A673 (cell line): ENCODE results near the gene MRGPRE. TPM values are rescaled to one million over a fixed set of nuclear protein-coding genes. Genes with fewer than 3 reads are reported as not detected.

Source experiments
- BruUV-seq: library from RNA; stranded (reverse); fragments of 400-500 nt; replicated peaks from 2 replicates; lab custom pipeline; 2021; lab: Mats Ljungman, UMichigan
- CTCF ChIA-PET: fragments of 300-600 bp; sonication (Branson Sonifier 250); formaldehyde crosslinking; loops from one replicate; lab custom pipeline; 2022; ENCODE audit warnings: antibody characterized with exemption; lab: Charles Lee
- POLR2A ChIA-PET: fragments of 300-600 bp; sonication (Branson Sonifier 250); formaldehyde crosslinking; loops from one replicate; lab custom pipeline; 2022; ENCODE audit warnings: antibody characterized with exemption; ENCODE audit not compliant: low non-redundant PET; lab: Charles Lee
- DNase-seq: peaks from one replicate; pipeline ENCODE4 v3.0.0-alpha.2; 2015; ENCODE audit warnings: low spot score
- H3K27ac ChIP-seq: fragments of 200-600 bp; sonication (generic); 2 replicates; pipeline ENCODE4 v1.5.1; 2016; ENCODE audit warnings: mixed run types, low read depth, mild to moderate bottlenecking, mixed read lengths, antibody characterized with exemption, low read length; ENCODE audit not compliant: poor library complexity, severe bottlenecking
- H3K27me3 ChIP-seq: fragments of 200-600 bp; sonication (generic); replicated peaks from 2 replicates; pipeline ENCODE4 v1.6.1; 2017; ENCODE audit warnings: mixed run types, low read depth, mild to moderate bottlenecking, mixed read lengths, antibody characterized with exemption, low read length; ENCODE audit not compliant: insufficient read depth, poor library complexity
- H3K36me3 ChIP-seq: fragments of 200-600 bp; sonication (generic); 2 replicates; pipeline ENCODE4 v1.6.1; 2016; ENCODE audit warnings: mixed run types, mild to moderate bottlenecking, mixed read lengths, antibody characterized with exemption, low read length; ENCODE audit not compliant: insufficient read depth, poor library complexity, severe bottlenecking
- H3K4me1 ChIP-seq: fragments of 200-600 bp; sonication (generic); 2 replicates; pipeline ENCODE4 v1.6.1; 2017; ENCODE audit warnings: mixed run types, mild to moderate bottlenecking, mixed read lengths, antibody characterized with exemption, low read length; ENCODE audit not compliant: insufficient read depth, poor library complexity, severe bottlenecking
- H3K4me3 ChIP-seq: fragments of 200-600 bp; sonication (generic); 2 replicates; pipeline ENCODE4 v1.5.1; 2016; ENCODE audit warnings: low read depth, mixed run types, mild to moderate bottlenecking, mixed read lengths, low read length; ENCODE audit not compliant: poor library complexity, severe bottlenecking
- H3K9me3 ChIP-seq: fragments of 200-600 bp; sonication (generic); 2 replicates; pipeline ENCODE4 v1.6.1; 2016; ENCODE audit warnings: mixed run types, low read depth, mild to moderate bottlenecking, mixed read lengths, antibody characterized with exemption, low read length; ENCODE audit not compliant: poor library complexity, severe bottlenecking
- EZH2 ChIP-seq: fragments of 200-600 bp; sonication (generic); IDR thresholded peaks from 2 replicates; pipeline ENCODE4 v1.6.1; 2017; ENCODE audit warnings: borderline replicate concordance, low read depth, mild to moderate bottlenecking, mixed read lengths, antibody characterized with exemption, low read length; ENCODE audit not compliant: poor library complexity, severe bottlenecking
- intact Hi-C: fragments of 100-400 bp; cut with micrococcal nuclease; formaldehyde crosslinking; loops from one replicate; pipeline ENCODE4 v1.10.0; 2022; ENCODE audit not compliant: unreplicated experiment
- total RNA-seq: library from RNA; stranded (reverse); gene quantifications from 2 replicates; pipeline ENCODE4 v1.2.3, GENCODE V29; 2021
- TF ChIP-seq, protein P1 (sequence below): fragments of 300-800, 200-600 bp; sonication (generic); conservative IDR thresholded peaks from 2 replicates; pipeline ENCODE4 v1.5.1; 2017; ENCODE audit warnings: low read depth, mild to moderate bottlenecking, antibody characterized with exemption, low read length, moderate library complexity, mixed read lengths

Gene MRGPRE
- total RNA-seq, 1 experiment from 2014 or later = not detected

DNA sequence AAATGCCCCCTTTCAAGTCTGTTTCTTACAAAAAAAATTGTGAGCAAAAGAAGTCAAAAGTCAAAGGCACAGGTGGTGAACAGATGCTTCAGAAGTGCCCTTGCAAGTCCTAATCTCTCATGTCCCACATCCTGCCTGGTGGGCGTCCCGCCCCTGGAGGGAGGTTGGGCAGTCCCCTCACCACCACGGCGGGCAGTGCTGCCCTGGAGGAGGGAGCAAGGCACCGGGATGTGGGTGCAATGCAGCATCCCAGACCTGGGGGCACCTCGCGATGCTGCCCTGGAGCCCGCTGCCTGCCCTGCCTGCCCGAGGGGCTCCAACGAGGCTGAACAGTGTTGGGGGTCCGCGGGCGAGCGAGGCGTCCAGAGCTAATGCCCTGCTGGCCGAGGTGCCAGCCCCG lies 29.5 kb downstream of the MRGPRE start:
- Histone ChIP-seq H3K27me3 (peaks cover 19% of the 10 kb centered on the region), H3K27ac (no peak overlapping the region), H3K4me1 (no peaks in the 10 kb centered on the region), H3K36me3 (no peaks in the 10 kb centered on the region), H3K4me3 (no peak overlapping the region), H3K9me3 (no peaks in the 10 kb centered on the region)
- TF ChIP-seq, protein P1, sequence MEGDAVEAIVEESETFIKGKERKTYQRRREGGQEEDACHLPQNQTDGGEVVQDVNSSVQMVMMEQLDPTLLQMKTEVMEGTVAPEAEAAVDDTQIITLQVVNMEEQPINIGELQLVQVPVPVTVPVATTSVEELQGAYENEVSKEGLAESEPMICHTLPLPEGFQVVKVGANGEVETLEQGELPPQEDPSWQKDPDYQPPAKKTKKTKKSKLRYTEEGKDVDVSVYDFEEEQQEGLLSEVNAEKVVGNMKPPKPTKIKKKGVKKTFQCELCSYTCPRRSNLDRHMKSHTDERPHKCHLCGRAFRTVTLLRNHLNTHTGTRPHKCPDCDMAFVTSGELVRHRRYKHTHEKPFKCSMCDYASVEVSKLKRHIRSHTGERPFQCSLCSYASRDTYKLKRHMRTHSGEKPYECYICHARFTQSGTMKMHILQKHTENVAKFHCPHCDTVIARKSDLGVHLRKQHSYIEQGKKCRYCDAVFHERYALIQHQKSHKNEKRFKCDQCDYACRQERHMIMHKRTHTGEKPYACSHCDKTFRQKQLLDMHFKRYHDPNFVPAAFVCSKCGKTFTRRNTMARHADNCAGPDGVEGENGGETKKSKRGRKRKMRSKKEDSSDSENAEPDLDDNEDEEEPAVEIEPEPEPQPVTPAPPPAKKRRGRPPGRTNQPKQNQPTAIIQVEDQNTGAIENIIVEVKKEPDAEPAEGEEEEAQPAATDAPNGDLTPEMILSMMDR = no peak
- no peak for TF ChIP-seq EZH2
- CTCF ChIA-PET = no interaction called here
- POLR2A ChIA-PET = no interaction called here
- no TSS peak for BruUV-seq
- intact Hi-C loops = no loop called here
- DNase-seq = no peak

DNA sequence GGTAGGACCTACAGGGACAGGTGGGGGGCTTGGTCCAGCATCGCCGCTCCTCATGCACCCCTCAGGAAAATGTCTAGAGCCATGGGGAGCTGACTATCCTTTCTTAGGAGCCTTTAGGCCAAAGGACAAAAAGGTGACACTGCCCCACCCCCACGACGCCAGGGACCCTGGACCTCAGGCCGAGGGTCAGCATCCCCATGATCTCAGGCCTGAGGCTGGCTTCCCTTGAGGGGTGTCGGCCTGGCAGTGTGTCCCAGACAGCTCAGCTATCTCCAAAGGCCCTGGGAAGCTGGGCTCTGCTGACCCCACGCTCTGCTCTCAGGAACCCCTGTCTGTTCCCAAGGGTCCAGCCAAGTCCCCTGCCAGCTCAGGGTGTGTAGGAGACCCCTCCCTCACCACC lies 29.9 kb downstream of the MRGPRE start:
- H3K27me3 ChIP-seq = peaks cover 19% of the 10 kb centered on the region
- no peak overlapping the region for H3K27ac ChIP-seq
- H3K36me3 ChIP-seq = no peaks in the 10 kb centered on the region
- no peaks in the 10 kb centered on the region for H3K4me1 ChIP-seq
- ChIA-PET POLR2A (no interaction called here), CTCF (interaction anchor here (0.6 kb wide), 1 partner anchor 16 kb away, joined by 4 read pairs; no protein-coding TSS in a partner anchor)
- intact Hi-C loops = no loop called here
- TF ChIP-seq, protein P1 = no peak
- no peak for TF ChIP-seq EZH2
- DNase-seq = no peak
- BruUV-seq = no TSS peak
- H3K4me3 ChIP-seq = no peak overlapping the region
- no peaks in the 10 kb centered on the region for H3K9me3 ChIP-seq

DNA sequence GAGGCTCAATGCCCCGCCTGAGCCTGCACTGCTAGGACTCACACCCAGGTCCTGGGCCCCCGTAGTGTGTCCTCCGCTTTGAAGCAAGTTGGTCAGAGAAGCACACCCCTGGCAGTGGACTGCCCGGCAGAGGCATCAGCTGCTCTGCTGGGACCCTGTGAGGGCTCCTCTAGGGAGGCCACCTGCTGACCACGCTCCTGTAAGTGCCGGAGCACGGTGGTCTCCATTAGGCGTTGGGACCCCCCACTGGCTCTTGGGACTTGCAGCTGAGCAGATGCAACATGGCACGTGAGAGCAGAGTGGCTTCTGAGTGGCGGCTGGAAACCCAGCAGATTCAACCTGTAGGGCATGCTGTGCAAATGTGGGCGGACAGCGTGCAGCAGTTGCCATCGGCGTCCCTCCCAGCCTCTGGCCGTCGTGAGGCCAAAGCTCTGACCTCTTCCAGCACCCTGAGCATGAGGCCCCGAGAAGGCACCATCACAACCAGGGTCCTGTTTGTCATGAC lies 30.5 kb downstream of the MRGPRE start:
- ChIA-PET POLR2A (no interaction called here), CTCF (interaction anchor here (0.6 kb wide), 1 partner anchor 15 kb away, joined by 4 read pairs; no protein-coding TSS in a partner anchor)
- Histone ChIP-seq H3K27me3 (peaks cover 19% of the 10 kb centered on the region), H3K9me3 (no peaks in the 10 kb centered on the region), H3K36me3 (no peaks in the 10 kb centered on the region), H3K27ac (no peak overlapping the region), H3K4me1 (no peaks in the 10 kb centered on the region), H3K4me3 (no peak overlapping the region)
- TF ChIP-seq EZH2 = no peak
- TF ChIP-seq, protein P1 = no peak
- intact Hi-C loops = no loop called here
- no peak for DNase-seq
- BruUV-seq = no TSS peak
